Measurements from ENCODE around the gene SVOPL.

DNA sequence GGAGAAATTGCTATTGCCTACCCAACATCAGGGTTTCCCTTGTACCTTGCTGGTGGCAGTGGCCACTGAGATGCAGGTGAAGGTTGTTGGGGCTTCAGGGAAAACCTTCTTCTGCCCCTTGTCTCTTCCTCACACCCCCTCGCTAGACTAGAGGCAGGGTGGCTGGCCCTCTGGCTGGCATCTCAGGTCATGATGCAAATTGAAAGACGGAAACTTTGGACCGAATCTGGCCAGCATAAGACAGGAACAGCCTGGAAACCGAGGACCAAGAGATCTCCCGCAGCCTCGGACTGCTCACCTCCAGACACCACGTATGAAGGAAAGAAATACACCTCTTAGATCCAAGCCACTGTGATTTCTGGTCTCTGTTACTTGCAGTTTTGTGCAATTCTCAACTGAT lies 2.9 kb downstream of the SVOPL start:
- TF ChIP-seq, protein P1, sequence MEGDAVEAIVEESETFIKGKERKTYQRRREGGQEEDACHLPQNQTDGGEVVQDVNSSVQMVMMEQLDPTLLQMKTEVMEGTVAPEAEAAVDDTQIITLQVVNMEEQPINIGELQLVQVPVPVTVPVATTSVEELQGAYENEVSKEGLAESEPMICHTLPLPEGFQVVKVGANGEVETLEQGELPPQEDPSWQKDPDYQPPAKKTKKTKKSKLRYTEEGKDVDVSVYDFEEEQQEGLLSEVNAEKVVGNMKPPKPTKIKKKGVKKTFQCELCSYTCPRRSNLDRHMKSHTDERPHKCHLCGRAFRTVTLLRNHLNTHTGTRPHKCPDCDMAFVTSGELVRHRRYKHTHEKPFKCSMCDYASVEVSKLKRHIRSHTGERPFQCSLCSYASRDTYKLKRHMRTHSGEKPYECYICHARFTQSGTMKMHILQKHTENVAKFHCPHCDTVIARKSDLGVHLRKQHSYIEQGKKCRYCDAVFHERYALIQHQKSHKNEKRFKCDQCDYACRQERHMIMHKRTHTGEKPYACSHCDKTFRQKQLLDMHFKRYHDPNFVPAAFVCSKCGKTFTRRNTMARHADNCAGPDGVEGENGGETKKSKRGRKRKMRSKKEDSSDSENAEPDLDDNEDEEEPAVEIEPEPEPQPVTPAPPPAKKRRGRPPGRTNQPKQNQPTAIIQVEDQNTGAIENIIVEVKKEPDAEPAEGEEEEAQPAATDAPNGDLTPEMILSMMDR (conservative IDR thresholded peaks at IDR 0.05 in 1 of 2, IDR thresholded peaks at IDR 0.05 in 1 of 2; ENCODE audit: low read depth in 1 of 2, low read length in 2 of 2), result no peak
- TF ChIP-seq EZH2 (IDR thresholded peaks at IDR 0.05; ENCODE audit: low read length, missing control alignments), result no peak

Data from fibroblast of lung (primary cell).